Ectodermal cell (in vitro differentiated cells): ENCODE data around the gene COMMD7.
"Not testable (repeated sequence)": the region's sequence is repeated elsewhere in the genome, so short reads cannot be mapped to it uniquely, and the experiment has no call there.

Experiments used
- H3K27ac ChIP-seq: 2 replicates; pipeline ENCODE4 v1.7.0; 2013; ENCODE audit warnings: mild to moderate bottlenecking, low read depth, low read length; ENCODE audit not compliant: insufficient read depth, poor library complexity, severe bottlenecking
- H3K27me3 ChIP-seq: 2 replicates; pipeline ENCODE4 v1.7.0; 2013; ENCODE audit warnings: mild to moderate bottlenecking, low read length; ENCODE audit not compliant: insufficient read depth, control insufficient read depth, poor library complexity, severe bottlenecking
- H3K36me3 ChIP-seq: one replicate; pipeline ENCODE4 v1.7.0; 2013; ENCODE audit warnings: low read length; ENCODE audit not compliant: control insufficient read depth, insufficient read depth
- H3K4me1 ChIP-seq: one replicate; pipeline ENCODE4 v1.7.0; 2013; ENCODE audit warnings: low read length; ENCODE audit not compliant: control insufficient read depth, insufficient read depth
- H3K4me3 ChIP-seq: 2 replicates; pipeline ENCODE4 v1.7.0; 2013; ENCODE audit warnings: low read depth, low read length, control low read depth; ENCODE audit not compliant: insufficient read depth
- H3K9me3 ChIP-seq: 2 replicates; pipeline ENCODE4 v1.7.0; 2013; ENCODE audit warnings: mild to moderate bottlenecking, low read length, moderate library complexity; ENCODE audit not compliant: control insufficient read depth
- WGBS, 2 experiments: methylation state at CpG; one replicate each; pipeline ENCODE4 v1.1.7; 2013; ENCODE audit warnings: missing lambda C conversion rate in 2 of 2; 5-methylcytosine and 5-hydroxymethylcytosine counted together

COMMD7 gene

DNA sequence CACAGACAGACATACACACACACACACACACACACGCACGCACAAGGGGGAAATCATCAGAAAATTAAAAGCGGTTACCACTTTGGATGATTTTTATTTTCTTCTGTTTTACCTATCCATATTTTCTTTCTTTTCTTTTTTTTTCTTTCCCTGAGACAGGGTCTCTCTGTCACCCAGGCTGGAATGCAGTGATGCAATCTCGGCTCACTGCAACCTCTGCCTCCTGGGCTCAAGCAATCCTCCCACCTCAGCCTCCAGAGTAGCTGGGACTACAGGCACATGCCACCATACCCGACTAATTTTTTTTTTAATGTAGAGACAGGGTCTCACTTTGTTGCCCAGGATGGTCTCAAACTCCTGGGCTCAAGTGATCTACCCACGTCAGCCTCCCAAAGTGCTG is 14.8 kb downstream of the COMMD7 start:
- H3K4me3 ChIP-seq, H3K36me3 ChIP-seq, H3K27me3 ChIP-seq, H3K4me1 ChIP-seq, H3K9me3 ChIP-seq, H3K27ac ChIP-seq: not testable (repeated sequence)
- 89 to 91% methylated on average over 6 of the region's 6 CpGs for WGBS, 2 experiments

DNA sequence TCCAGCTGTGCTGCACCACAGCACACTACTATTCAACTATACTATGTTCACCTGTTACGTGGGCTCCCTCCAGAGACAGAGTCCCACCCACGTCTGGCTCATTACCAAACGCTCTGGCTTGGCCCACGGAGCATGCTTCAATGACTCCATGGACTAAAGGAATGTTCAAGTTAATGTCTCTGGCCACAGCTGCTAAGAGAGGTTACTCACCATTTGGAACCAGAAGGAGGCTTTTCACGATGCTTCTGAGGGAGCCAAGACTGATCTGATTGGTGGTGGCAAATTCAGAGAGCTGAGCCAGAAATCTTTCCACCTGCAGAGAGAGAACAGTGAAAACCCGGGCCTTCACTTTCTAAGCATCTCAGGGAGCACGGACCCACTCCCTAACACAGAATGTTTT is 15.6 kb downstream of the COMMD7 start:
- no peak overlapping the region for H3K27ac ChIP-seq
- H3K4me3 ChIP-seq, result no peak overlapping the region
- H3K9me3 ChIP-seq, result no peaks in the 10 kb centered on the region
- H3K36me3 ChIP-seq, result peaks cover 8% of the 10 kb centered on the region
- H3K4me1 ChIP-seq, result peaks cover 3% of the 10 kb centered on the region
- no peaks in the 10 kb centered on the region for H3K27me3 ChIP-seq
- WGBS, 2 experiments, result 84 to 89% methylated on average over 7 of the region's 7 CpGs

DNA sequence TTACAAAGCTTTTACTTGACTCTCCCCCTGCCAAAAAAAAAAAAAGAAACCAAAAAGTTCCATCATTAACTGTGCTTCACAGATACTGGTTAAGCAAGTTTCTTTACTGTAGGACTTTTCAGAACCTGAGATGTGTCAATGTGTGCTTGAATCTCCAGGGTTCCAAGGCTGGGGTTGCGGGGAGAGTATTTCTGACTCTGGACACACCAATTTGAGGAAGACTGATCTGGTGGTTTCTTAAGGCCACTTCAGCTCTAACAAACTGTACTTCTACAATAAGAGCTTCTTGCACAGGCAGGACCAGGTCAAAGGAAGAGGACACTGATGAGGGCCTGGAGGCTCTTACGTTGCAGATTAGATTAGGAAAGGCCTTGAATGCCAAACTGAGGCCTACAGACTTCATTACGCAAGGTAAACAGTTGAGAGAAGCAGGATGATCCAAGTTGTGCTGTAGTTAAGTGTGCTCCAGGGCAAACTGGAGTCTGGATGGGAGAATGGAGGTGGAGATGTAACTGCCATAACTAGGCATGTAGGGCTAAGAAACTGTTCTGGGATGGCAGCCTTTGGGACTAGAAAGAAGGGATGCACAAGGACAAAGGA is 24.4 kb downstream of the COMMD7 start:
- H3K27ac ChIP-seq, result no peak overlapping the region
- 90 to 97% methylated on average over 3 of the region's 3 CpGs for WGBS, 2 experiments
- H3K4me1 ChIP-seq, result no peaks in the 10 kb centered on the region
- no peaks in the 10 kb centered on the region for H3K27me3 ChIP-seq
- H3K4me3 ChIP-seq, result no peak overlapping the region
- no peaks in the 10 kb centered on the region for H3K9me3 ChIP-seq
- H3K36me3 ChIP-seq, result no peaks in the 10 kb centered on the region

DNA sequence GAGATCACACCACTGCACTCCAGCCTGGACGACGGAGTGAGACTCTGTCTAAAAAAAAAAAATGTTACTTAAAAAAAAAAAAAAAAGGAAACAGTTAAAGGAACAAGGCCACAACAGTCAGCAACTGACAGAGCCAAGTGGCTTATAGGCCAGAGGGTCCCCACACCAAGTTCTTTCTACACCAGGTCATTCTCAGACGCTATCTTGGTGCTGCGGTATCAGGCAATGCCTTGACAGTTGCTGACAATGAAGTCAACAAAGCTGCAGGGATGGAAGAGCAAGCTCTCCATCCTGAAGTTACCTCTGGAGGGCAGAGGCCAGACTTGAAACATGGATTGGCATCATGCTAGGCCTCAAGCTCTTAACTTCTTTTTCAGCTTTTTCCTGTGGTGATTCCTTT is 31.9 kb downstream of the COMMD7 start:
- Histone ChIP-seq H3K27ac (no peak overlapping the region), H3K4me1 (peaks cover 6% of the 10 kb centered on the region), H3K4me3 (no peak overlapping the region), H3K9me3 (no peaks in the 10 kb centered on the region), H3K27me3 (no peaks in the 10 kb centered on the region), H3K36me3 (no peaks in the 10 kb centered on the region)
- 87 to 91% methylated on average over 4 of the region's 4 CpGs for WGBS, 2 experiments

DNA sequence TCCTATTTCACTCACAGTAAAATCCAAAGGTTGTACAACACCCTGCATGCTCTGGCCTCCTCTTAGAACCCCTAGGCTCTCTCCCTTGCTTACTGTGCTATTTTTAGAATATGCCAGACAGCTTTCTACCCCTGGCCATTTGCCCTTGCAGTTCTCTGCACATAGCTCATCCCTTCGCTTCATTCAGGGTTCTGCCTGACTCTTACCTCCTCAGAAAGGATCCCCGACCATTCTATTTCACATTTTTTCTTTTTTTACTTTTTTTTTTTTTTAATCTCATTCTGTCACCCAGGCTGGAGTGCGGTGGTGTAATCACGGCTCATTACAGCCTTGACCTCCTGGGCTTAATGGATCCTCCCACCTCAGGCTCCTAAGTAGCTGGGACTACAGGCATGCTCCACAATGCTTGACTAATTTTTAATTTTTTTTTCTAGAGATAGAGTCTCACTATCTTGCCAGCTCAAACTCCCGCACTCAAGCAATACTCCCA is 33.6 kb downstream of the COMMD7 start:
- no peaks in the 10 kb centered on the region for H3K9me3 ChIP-seq
- H3K4me3 ChIP-seq, result no peak overlapping the region
- peaks cover 6% of the 10 kb centered on the region for H3K4me1 ChIP-seq
- peaks cover 1% of the 10 kb centered on the region for H3K36me3 ChIP-seq
- H3K27me3 ChIP-seq, result no peaks in the 10 kb centered on the region
- WGBS, 2 experiments, result 86 to 91% methylated on average over 5 of the region's 5 CpGs
- H3K27ac ChIP-seq, result no peak overlapping the region

DNA sequence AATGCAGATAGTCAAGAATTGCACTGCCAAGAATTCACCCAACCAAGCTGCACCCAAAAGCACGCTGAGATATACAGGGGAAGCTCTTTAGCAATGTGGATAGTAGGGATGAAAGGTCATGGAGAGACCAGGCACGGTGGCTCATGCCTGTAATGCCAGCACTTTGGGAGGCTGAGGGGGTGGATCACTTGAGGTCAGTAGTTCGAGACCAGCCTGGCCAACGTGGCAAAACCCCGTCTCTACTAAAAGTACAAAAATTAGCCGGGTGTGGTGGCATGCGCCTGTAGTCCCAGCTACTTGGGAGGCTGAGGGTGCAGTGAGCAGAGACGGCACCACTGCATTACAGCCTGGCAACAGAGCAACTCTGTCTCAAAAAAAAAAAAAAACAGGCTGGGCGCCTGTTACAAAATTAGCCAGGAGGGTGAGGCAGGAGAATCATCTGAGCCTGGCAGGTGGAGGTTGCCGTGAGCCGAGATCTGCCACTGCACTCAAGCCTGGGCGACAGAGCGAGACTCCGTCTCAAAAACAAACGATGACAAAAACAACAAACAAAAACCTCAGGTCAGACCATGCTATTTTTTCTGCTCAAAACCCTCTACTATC is 34.1 kb downstream of the COMMD7 start:
- not testable (repeated sequence) for H3K4me3 ChIP-seq, H3K36me3 ChIP-seq, H3K4me1 ChIP-seq, H3K9me3 ChIP-seq, H3K27me3 ChIP-seq, H3K27ac ChIP-seq
- WGBS, 2 experiments, result 90% methylated on average over 15 of the region's 15 CpGs

DNA sequence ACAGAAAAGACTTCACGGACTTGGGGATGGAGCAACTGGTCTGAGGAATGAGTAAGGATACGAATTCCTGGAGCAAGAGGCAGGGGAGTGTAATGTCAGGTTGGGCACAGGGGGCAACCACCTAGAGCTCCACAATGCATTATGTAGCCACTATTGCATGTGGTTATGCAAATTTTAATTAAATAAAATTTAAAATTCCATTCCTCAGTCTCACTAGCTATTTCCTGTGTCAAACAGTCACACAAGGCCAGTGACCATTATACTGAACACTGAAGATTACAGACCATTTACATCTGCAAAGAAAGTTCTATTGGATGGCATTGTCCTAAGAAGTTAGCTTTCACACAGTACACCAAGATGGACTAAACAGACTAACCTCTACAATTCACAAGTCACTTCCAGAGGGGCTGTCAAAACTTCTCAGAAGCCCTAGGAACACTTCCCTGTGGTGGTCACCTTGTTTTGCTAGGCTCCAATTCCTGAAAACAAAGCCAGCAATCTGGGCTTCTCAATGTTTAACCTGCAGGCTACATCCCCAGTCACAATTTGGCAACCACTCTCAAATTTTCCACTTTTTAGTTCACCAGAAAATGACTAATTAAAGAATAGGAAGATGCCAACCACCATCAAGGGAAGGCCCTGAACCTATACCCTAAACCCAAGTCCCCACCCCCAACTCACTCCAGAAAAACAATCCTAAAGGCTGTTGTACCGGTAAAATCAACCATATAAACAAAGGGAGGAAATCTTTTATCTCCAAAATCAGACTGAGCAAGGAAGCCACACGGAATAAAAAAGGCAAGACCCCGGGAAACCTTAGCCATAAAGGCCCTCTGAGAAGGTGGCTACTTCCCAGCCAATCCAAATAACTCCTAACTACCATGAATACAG is 35.3 kb downstream of the COMMD7 start:
- Histone ChIP-seq H3K4me3 (no peak overlapping the region), H3K36me3 (peaks cover 3% of the 10 kb centered on the region), H3K27ac (no peak overlapping the region), H3K27me3 (no peaks in the 10 kb centered on the region), H3K4me1 (peaks cover 11% of the 10 kb centered on the region), H3K9me3 (no peaks in the 10 kb centered on the region)
- WGBS, 2 experiments, result 73 to 74% methylated on average over 5 of the region's 5 CpGs

DNA sequence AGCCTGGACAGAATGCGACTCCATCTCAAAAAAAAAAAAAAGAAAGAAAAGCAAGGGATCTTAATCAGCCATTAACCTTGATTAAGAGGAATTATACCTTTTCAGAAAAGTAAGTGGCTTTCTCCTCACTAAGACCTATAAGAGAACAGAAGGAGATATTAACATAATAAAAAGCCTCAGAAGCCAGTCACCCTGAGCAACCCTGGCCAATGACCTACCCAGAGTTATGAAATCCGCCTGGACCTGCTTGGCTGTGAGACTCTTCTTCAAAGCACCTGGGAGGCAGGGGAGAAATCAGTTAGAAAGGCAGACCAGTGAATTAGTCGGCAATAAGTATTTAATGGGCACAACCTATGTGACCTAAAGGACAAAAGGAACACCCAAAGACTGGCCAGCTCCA is 36.8 kb downstream of the COMMD7 start:
- Histone ChIP-seq H3K36me3 (peaks cover 3% of the 10 kb centered on the region), H3K4me1 (peaks cover 13% of the 10 kb centered on the region), H3K27me3 (no peaks in the 10 kb centered on the region), H3K4me3 (no peak overlapping the region), H3K27ac (no peak overlapping the region), H3K9me3 (no peaks in the 10 kb centered on the region)
- WGBS, 2 experiments, result 87 to 94% methylated on average over 3 of the region's 3 CpGs

DNA sequence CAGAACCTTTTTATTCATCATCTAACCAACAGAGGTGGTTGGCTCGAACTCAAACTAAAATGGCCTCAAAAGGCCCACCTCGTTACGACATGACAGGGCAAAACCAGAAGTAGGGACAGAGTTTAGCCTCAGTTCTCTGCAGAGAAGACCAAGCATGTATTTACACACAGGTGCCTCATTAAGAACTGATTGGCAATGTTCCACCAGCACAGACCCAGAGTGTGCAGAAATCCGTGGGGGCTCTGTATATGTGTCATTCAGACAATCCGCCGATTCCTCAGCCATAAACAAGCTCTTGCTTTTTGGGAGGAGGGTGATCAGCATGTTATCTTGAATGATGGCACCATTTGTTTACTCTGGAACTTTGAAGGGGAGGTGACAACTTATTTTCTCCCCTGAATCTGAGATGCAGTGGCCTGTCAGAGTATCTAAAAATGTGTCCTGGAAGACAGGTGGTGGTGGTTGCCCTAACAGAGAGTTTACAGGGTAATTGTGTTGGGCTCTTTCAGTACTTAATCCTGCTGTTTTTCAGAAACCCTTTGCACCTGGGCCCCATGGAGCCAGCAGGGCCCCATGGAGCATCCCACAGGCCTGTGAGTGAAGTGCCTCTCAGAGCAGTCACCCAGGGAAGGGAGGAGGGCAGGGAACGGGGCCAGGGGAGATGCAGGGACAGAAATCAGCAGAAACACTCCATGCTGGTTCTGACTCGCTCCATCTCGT is 40.4 kb downstream of the COMMD7 start:
- peaks cover 3% of the 10 kb centered on the region for H3K36me3 ChIP-seq
- H3K27ac ChIP-seq, result peak overlapping the region; percentile 23
- no peak overlapping the region for H3K4me3 ChIP-seq
- H3K9me3 ChIP-seq, result no peaks in the 10 kb centered on the region
- 88 to 90% methylated on average over 9 of the region's 9 CpGs for WGBS, 2 experiments
- H3K27me3 ChIP-seq, result no peaks in the 10 kb centered on the region
- peaks cover 7% of the 10 kb centered on the region for H3K4me1 ChIP-seq

DNA sequence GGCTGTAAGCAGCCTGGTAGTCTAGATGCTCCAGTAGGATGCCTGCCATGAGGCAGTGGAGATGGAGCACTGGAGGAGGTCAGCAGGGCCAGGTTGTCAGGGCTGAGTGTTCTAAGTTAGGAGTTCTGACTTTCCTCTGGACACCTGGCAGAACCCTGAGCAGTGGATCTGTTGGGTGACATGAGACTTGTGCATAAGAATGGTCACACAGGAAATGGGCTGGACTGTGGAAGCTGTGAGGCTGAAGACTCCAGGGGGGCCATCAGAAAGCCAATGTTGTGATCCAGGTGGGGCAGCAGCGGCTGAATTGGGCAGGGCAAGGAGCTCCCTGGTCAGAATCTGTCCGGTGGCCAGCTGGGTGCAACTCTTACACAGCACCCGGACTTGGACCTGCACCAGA is 45.7 kb downstream of the COMMD7 start:
- Histone ChIP-seq H3K27me3 (no peaks in the 10 kb centered on the region), H3K4me3 (no peak overlapping the region), H3K27ac (no peak overlapping the region), H3K9me3 (no peaks in the 10 kb centered on the region), H3K36me3 (no peaks in the 10 kb centered on the region), H3K4me1 (no peaks in the 10 kb centered on the region)
- 91 to 93% methylated on average over 3 of the region's 3 CpGs for WGBS, 2 experiments
